Neural cell (in vitro differentiated cells): ENCODE results near the gene TMC6.
"Not testable (repeated sequence)": the region's sequence is repeated elsewhere in the genome, so short reads cannot be mapped to it uniquely, and the experiment has no call there.

Experiments
- EP300 ChIP-seq: fragments of 450-650 bp; conservative IDR thresholded peaks from 2 replicates; pipeline ENCODE4 v1.6.1; 2014; ENCODE audit warnings: antibody characterized with exemption, mild to moderate bottlenecking, moderate library complexity; ENCODE audit not compliant: poor library complexity, severe bottlenecking
- EZH2 ChIP-seq: fragments of 200-600, 300-800 bp; shearing (Covaris generic), sonication (generic); IDR thresholded peaks from 2 replicates; pipeline ENCODE4 v1.6.1; 2014; ENCODE audit warnings: antibody characterized with exemption, low read length, borderline replicate concordance, mild to moderate bottlenecking; ENCODE audit not compliant: insufficient read depth, poor library complexity, severe bottlenecking
- POLR2AphosphoS5 ChIP-seq: IDR thresholded peaks from 2 replicates; pipeline ENCODE4 v1.6.1; 2012
- RAD21 ChIP-seq: fragments of 450-650 bp; conservative IDR thresholded peaks from 2 replicates; pipeline ENCODE4 v1.6.1; 2014; ENCODE audit warnings: antibody characterized with exemption, mild to moderate bottlenecking, moderate library complexity
- SMC3 ChIP-seq: fragments of 450-650 bp; conservative IDR thresholded peaks from 2 replicates; pipeline ENCODE4 v1.6.1; 2014; ENCODE audit warnings: antibody characterized with exemption, mild to moderate bottlenecking, moderate library complexity; ENCODE audit not compliant: poor library complexity
- TAF1 ChIP-seq: IDR thresholded peaks from 2 replicates; pipeline ENCODE4 v1.6.1; 2012; ENCODE audit warnings: low read depth
- TF ChIP-seq, protein P1 (sequence below): fragments of 450-650 bp; IDR thresholded peaks from 2 replicates; pipeline ENCODE4 v1.5.1; 2014; ENCODE audit warnings: antibody characterized with exemption, mild to moderate bottlenecking, moderate library complexity; ENCODE audit not compliant: poor library complexity, severe bottlenecking
- TF ChIP-seq, protein P2 (sequence below): IDR thresholded peaks from 2 replicates; pipeline ENCODE4 v1.6.1; 2012; ENCODE audit warnings: borderline replicate concordance

GRCh38 chr17:78082355-78082872 is 46.1 kb downstream of the TMC6 start:
- TF ChIP-seq, protein P1, sequence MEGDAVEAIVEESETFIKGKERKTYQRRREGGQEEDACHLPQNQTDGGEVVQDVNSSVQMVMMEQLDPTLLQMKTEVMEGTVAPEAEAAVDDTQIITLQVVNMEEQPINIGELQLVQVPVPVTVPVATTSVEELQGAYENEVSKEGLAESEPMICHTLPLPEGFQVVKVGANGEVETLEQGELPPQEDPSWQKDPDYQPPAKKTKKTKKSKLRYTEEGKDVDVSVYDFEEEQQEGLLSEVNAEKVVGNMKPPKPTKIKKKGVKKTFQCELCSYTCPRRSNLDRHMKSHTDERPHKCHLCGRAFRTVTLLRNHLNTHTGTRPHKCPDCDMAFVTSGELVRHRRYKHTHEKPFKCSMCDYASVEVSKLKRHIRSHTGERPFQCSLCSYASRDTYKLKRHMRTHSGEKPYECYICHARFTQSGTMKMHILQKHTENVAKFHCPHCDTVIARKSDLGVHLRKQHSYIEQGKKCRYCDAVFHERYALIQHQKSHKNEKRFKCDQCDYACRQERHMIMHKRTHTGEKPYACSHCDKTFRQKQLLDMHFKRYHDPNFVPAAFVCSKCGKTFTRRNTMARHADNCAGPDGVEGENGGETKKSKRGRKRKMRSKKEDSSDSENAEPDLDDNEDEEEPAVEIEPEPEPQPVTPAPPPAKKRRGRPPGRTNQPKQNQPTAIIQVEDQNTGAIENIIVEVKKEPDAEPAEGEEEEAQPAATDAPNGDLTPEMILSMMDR: not testable (repeated sequence)
- TF ChIP-seq SMC3, TAF1, POLR2AphosphoS5, EZH2, RAD21, EP300: not testable (repeated sequence)
- TF ChIP-seq, protein P2, sequence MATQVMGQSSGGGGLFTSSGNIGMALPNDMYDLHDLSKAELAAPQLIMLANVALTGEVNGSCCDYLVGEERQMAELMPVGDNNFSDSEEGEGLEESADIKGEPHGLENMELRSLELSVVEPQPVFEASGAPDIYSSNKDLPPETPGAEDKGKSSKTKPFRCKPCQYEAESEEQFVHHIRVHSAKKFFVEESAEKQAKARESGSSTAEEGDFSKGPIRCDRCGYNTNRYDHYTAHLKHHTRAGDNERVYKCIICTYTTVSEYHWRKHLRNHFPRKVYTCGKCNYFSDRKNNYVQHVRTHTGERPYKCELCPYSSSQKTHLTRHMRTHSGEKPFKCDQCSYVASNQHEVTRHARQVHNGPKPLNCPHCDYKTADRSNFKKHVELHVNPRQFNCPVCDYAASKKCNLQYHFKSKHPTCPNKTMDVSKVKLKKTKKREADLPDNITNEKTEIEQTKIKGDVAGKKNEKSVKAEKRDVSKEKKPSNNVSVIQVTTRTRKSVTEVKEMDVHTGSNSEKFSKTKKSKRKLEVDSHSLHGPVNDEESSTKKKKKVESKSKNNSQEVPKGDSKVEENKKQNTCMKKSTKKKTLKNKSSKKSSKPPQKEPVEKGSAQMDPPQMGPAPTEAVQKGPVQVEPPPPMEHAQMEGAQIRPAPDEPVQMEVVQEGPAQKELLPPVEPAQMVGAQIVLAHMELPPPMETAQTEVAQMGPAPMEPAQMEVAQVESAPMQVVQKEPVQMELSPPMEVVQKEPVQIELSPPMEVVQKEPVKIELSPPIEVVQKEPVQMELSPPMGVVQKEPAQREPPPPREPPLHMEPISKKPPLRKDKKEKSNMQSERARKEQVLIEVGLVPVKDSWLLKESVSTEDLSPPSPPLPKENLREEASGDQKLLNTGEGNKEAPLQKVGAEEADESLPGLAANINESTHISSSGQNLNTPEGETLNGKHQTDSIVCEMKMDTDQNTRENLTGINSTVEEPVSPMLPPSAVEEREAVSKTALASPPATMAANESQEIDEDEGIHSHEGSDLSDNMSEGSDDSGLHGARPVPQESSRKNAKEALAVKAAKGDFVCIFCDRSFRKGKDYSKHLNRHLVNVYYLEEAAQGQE: not testable (repeated sequence)
